Fibroblast of mammary gland (primary cell): ENCODE data around the gene FURIN.
A peak's percentile ranks its signal among the peaks of the same experiment; 100 is the strongest.

ENCODE experiments used
- DNase-seq: peaks from one replicate; pipeline ENCODE4 v3.0.0-alpha.2; 2010; ENCODE audit warnings: low read depth
- H3K4me3 ChIP-seq: 2 replicates; pipeline ENCODE4 v1.5.1; 2011; ENCODE audit warnings: low read depth, mild to moderate bottlenecking, low read length, moderate library complexity; ENCODE audit not compliant: control insufficient read depth
- CTCF ChIP-seq: conservative IDR thresholded peaks from 2 replicates; pipeline ENCODE4 v1.5.1; 2011; ENCODE audit warnings: low read depth, low read length, inconsistent platforms; ENCODE audit not compliant: control insufficient read depth, insufficient read depth

The FURIN gene

GRCh38 chr15:90826886-90827435 is 41.4 kb upstream of the FURIN start:
- no peak overlapping the region for H3K4me3 ChIP-seq
- no peak for DNase-seq
- TF ChIP-seq CTCF, result no peak

- H3K4me3 ChIP-seq, result no peak overlapping the region
- TF ChIP-seq CTCF, result no peak
- DNase-seq, result no peak
These were observed 40.3 kb upstream of the FURIN start for GRCh38 chr15:90828111-90828510.

GRCh38 chr15:90829126-90829525 is 39.3 kb upstream of the FURIN start:
- DNase-seq, result no peak
- no peak overlapping the region for H3K4me3 ChIP-seq
- TF ChIP-seq CTCF, result no peak

- no peak for DNase-seq
- TF ChIP-seq CTCF, result no peak
- no peak overlapping the region for H3K4me3 ChIP-seq
These were observed 38.4 kb upstream of the FURIN start for GRCh38 chr15:90829942-90830440.

GRCh38 chr15:90834626-90835025 is 33.8 kb upstream of the FURIN start:
- no peak overlapping the region for H3K4me3 ChIP-seq
- no peak for TF ChIP-seq CTCF
- no peak for DNase-seq

- peak; percentile 79 for DNase-seq
- H3K4me3 ChIP-seq, result no peak overlapping the region
- no peak for TF ChIP-seq CTCF
These were observed 32.0 kb upstream of the FURIN start for GRCh38 chr15:90836296-90836871.
